Activated T-helper 17 cell treated with anti-CD3 and anti-CD28 coated beads, Interleukin-2, amount 50 U/mL, for 72 hours (primary cell): ENCODE data around the gene GPR107. TPM values are rescaled to one million over a fixed set of nuclear protein-coding genes. Genes with fewer than 3 reads are reported as not detected.

Experiments
- ATAC-seq: fragments of 150-1000 bp; cut with Tn5 transposase; replicated peaks from 2 replicates; pipeline ENCODE4 v1.10.0; 2021; ENCODE audit warnings: mild to moderate bottlenecking, moderate library complexity
- H3K27ac Mint-ChIP-seq: one replicate; pipeline ENCODE4 v1.8.0; 2022; ENCODE audit warnings: mixed read lengths
- H3K27me3 Mint-ChIP-seq: one replicate; pipeline ENCODE4 v1.8.0; 2022; ENCODE audit warnings: mixed read lengths
- H3K36me3 Mint-ChIP-seq: one replicate; pipeline ENCODE4 v1.8.0; 2022; ENCODE audit warnings: low read depth, mild to moderate bottlenecking, mixed read lengths
- H3K4me1 Mint-ChIP-seq: one replicate; pipeline ENCODE4 v1.8.0; 2022; ENCODE audit warnings: mixed read lengths
- H3K4me3 Mint-ChIP-seq: one replicate; pipeline ENCODE4 v1.8.0; 2022; ENCODE audit warnings: mild to moderate bottlenecking, mixed read lengths
- H3K9me3 Mint-ChIP-seq: one replicate; pipeline ENCODE4 v1.8.0; 2022; ENCODE audit warnings: mixed read lengths
- total RNA-seq, 2 donors: library from RNA; stranded (reverse); gene quantifications; one replicate each; pipeline ENCODE4 v1.2.3, GENCODE V29; 2022

Gene GPR107
- total RNA-seq, 2 donors from 2014 or later, result 28.1 to 32.6 TPM

GRCh38 chr9:130185490-130186031 lies 131.9 kb downstream of the GPR107 start:
- H3K4me1 Mint-ChIP-seq, result no peaks in the 10 kb centered on the region
- ATAC-seq, result no peak
- no peaks in the 10 kb centered on the region for H3K27me3 Mint-ChIP-seq
- H3K27ac Mint-ChIP-seq, result no peak overlapping the region
- H3K36me3 Mint-ChIP-seq, result no peaks in the 10 kb centered on the region
- H3K9me3 Mint-ChIP-seq, result no peaks in the 10 kb centered on the region
- no peak overlapping the region for H3K4me3 Mint-ChIP-seq

GRCh38 chr9:130186051-130186450 lies 132.3 kb downstream of the GPR107 start:
- H3K27me3 Mint-ChIP-seq, result no peaks in the 10 kb centered on the region
- H3K27ac Mint-ChIP-seq, result no peak overlapping the region
- no peaks in the 10 kb centered on the region for H3K36me3 Mint-ChIP-seq
- H3K4me3 Mint-ChIP-seq, result no peak overlapping the region
- no peaks in the 10 kb centered on the region for H3K4me1 Mint-ChIP-seq
- no peaks in the 10 kb centered on the region for H3K9me3 Mint-ChIP-seq
- ATAC-seq, result no peak

GRCh38 chr9:130186839-130187522 lies 133.3 kb downstream of the GPR107 start:
- Mint-ChIP-seq H3K4me1 (no peaks in the 10 kb centered on the region), H3K36me3 (no peaks in the 10 kb centered on the region), H3K27ac (no peak overlapping the region), H3K9me3 (no peaks in the 10 kb centered on the region), H3K4me3 (no peak overlapping the region), H3K27me3 (no peaks in the 10 kb centered on the region)
- peak; percentile 53 for ATAC-seq

- H3K27me3 Mint-ChIP-seq, result no peaks in the 10 kb centered on the region
- H3K4me1 Mint-ChIP-seq, result no peaks in the 10 kb centered on the region
- no peak overlapping the region for H3K27ac Mint-ChIP-seq
- no peak for ATAC-seq
- H3K9me3 Mint-ChIP-seq, result no peaks in the 10 kb centered on the region
- no peaks in the 10 kb centered on the region for H3K36me3 Mint-ChIP-seq
- H3K4me3 Mint-ChIP-seq, result no peak overlapping the region
Measured at GRCh38 chr9:130187523-130187846, 133.8 kb downstream of the GPR107 start.

GRCh38 chr9:130188860-130189481 lies 135.3 kb downstream of the GPR107 start:
- no peak overlapping the region for H3K4me3 Mint-ChIP-seq
- H3K4me1 Mint-ChIP-seq, result no peaks in the 10 kb centered on the region
- H3K27me3 Mint-ChIP-seq, result no peaks in the 10 kb centered on the region
- ATAC-seq, result no peak
- H3K9me3 Mint-ChIP-seq, result no peaks in the 10 kb centered on the region
- H3K36me3 Mint-ChIP-seq, result no peaks in the 10 kb centered on the region
- H3K27ac Mint-ChIP-seq, result no peak overlapping the region

Other genes with a start within 250 kb of the GPR107 start
- 10 to 100 TPM; 27.3 to 51.7 TPM for gene TOR1A, start 229.8 kb upstream of the GPR107 start, total RNA-seq
- gene C9orf78, start 218.6 kb upstream of the GPR107 start, total RNA-seq, result 10 to 100 TPM; 23.4 to 73.3 TPM
- gene USP20, start 218.4 kb upstream of the GPR107 start, total RNA-seq, result 10 to 100 TPM; 50.1 to 52.5 TPM
- 100 to 1,000 TPM; 173 to 492 TPM for gene FNBP1, start 10.7 kb upstream of the GPR107 start, total RNA-seq
- 10 to 100 TPM; 14.0 to 30.4 TPM for gene NCS1, start 118.5 kb downstream of the GPR107 start, total RNA-seq
- gene HMCN2, start 211.9 kb downstream of the GPR107 start, total RNA-seq, result not detected